IPS DF 4.7 (cell line): ENCODE data around the gene GNG12.

Source experiments
- DNase-seq: peaks from one replicate; pipeline ENCODE4 v3.0.0-alpha.2; 2013; ENCODE audit warnings: low spot score; ENCODE audit errors: extremely low read depth

GNG12 gene

DNA sequence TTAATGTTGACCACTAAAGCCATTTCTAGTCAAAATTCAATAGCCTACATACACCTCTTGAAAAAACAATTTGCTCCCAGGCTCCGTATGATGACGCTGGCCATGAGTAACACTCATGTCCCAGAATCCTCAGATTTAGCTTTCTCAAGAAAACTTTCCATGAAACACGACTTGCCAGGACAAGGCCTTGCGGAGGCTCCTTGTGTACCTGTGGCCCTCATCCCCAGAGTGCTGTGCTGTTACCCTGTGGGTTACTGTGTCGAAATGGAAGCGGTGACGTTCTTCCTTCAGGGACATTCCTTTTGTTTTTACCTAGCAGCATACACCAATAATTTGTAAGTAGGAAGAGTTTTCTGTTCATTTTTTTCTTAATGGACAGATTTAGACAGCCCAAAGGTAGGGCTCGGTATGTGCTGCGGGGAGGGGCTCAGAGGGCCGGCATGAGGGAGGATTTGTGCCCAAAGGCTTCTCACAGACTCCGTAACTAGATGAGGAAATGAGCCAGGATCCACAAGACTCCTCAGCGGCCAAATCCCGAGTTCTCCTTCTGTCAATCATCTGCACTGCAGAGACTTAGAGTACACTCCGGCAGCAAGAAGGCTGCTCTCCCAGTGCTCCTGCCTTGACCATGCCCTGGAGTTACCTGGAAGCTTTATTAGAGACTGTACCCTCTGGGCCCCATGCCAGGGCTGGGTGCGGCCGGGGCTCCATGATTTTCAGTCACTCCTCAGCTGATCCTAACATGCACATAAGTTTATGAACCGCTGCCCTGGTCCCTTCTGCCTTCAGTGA is 17.8 kb downstream of the GNG12 start:
- DNase-seq = no peak

DNA sequence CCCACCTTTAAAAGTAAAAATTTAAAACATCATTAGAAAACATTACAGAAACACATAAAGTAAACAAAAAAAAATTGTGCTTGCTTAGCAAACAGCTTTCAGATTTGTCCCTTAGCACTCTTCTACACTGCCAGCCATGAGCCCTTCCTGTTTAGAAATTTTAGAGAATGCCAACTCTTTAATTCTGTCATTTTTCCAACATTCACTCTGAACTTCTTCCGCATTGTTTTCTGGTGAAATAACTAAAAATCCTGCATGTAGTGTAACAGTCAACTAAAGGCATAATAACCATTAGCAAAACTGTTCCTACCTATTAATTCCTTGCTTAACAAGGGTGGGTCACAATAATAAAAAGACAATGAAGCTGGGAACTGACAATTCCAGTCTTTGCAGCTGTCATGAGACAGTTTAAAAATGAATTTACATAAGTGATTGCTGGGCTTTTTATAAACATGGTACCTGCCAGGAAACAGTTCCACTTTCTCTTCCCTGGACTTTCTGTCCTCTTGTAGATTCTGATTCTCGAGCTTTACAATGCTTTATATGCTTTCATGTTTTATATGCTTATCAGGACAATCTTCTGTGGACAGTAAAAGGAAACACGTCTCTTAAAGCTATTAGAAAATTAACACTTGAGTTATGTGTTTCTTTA is 19.0 kb downstream of the GNG12 start:
- no peak for DNase-seq

DNA sequence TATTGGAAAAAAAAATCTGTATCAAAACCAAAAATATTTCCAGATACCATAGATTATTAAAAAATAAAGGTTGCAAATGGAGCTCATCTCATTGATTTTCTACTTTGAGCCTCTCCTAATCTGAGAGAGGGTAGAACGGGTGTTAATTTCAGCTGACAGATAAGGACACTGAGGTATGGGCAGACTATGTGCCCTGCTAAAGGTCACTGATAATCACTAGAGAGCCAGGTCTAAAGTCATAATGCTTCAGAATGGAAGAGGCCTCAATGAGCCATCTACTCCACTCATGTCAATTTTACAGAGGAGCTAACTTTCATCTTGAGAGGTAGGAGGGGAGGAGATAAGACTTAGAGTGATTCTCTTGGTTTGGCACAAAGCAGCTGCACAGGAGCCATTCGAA is 21.0 kb downstream of the GNG12 start:
- DNase-seq = no peak

DNA sequence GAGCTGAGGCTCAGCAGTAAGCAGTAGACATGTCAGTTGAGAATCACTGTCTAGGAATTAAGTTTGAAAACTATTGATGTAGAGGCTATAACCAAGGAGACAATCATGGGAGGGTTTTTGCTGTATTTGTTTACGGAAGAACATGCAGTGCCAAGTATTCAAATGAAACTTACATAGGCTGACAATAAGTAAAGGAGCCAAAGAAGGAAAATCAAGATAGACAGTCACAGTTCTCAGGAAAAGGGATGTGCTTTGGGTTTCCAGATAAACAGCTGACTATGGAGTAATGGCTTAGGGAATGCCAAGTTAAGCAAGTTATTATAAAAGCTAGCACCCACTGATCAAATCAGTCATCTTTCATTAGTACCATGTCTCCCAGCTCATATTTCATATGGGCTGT is 21.5 kb downstream of the GNG12 start:
- no peak for DNase-seq

DNA sequence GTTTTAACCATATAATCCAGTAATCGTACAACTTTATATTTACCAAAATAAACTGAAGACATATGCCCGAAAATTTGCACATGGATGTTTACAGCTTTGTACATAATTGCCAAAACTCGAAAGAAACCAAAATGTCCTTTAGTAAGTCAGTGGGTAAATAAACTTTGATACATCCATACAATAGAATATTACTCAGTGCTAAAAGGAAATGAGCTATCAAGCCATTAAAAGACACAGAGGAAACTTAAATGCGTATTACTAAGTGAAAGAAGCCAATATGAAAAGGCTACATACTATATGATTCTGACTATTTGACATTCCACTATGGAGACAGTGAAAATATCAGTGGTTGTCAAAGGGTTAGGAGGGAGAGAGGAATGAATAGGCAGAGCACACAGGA is 23.4 kb downstream of the GNG12 start:
- no peak for DNase-seq

DNA sequence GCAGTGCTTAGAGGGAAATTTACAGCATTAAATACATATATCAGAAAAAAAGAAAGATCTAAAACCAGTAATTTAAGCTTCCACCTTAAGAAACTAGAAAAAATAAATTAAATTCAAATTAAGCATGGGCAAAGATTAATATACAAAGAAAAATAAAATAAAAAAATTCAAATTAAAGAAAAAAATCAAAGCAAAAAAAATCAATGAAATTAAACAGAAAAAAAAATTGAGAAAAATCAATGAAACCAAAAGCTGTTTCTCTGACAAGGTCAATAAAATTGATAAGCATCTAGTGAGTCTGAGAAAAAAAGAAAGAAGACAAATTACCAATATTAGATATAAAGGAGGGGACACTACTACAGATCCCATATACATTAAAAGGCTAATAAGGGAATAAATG is 26.0 kb downstream of the GNG12 start:
- DNase-seq = no peak

DNA sequence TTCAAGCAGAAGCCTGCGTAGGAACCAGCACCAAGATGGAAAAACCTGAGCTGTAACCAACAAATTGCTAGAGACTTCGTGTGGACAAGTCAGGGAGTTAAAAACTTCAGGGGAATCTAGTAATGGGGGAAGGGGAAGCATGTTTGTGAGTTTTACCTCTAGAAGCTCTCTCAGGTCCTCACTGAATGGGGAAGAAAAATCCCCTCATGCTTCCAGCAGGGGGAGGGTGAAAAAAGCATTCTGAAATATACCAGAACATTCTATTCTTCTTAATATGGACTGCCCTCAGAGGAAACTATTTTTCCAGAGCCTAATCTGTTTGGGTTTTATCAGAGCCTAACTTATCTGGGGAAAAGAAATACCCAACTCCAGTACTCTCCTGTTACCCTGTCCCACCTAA is 28.6 kb downstream of the GNG12 start:
- no peak for DNase-seq

DNA sequence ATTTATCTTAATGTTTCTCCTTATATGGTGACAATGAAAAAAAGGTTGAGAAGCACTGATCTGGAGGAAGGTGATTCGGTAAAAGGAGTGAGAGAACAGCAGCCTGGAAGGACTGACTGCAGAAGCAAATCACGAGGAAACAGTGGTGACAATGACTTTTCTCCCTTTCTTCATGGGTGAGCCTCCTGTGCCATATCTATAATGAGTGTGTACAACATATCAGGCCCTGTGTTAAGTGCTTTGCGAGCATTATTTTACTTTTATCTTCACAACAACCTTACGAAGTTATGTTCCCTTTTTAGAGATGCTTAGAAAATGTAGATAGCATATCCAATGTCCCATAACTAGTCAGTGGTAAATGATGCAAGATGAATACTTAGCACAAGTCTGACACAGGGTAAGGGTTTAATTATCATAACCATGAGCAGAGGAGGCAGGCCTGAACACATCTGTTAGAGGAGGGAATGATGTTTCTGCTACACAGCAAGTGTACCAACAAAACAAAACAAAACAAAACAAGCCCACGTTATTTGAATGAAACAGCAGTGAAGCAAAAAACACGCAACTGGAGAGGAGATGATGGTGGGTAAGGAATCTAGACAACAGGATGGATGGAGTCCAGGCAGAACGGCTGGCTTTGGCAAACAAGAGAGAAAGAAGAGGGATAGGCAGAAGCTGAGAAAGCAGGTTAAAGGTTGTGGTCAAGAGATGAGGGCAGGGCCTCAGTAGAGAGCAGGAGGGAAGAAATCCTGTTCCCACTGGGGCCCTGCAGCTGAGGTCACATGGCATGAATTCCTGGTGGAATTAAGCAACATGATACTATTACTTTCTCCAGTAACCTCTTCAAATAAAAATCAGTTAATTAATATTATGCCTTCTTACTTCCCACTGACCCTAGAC is 29.6 kb downstream of the GNG12 start:
- DNase-seq = no peak

DNA sequence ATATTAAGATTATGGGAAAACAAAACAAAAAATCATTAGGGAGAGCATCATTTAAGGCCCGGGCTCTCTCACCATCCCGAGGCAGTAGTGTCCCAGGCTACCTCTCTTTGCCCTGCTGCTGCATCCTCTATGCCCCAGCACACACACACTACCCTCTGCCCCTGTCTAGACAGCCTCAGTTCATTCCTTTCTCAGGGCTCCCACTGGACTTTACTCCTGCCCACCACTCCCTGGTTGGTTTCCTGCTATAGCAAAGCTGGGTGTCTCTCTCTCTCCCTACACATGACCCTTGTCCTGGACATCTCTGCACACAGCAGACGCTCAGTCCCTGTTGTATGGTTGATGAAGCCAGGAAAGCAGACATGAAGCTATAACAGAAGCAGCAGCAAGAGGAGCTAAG is 30.7 kb downstream of the GNG12 start:
- no peak for DNase-seq

DNA sequence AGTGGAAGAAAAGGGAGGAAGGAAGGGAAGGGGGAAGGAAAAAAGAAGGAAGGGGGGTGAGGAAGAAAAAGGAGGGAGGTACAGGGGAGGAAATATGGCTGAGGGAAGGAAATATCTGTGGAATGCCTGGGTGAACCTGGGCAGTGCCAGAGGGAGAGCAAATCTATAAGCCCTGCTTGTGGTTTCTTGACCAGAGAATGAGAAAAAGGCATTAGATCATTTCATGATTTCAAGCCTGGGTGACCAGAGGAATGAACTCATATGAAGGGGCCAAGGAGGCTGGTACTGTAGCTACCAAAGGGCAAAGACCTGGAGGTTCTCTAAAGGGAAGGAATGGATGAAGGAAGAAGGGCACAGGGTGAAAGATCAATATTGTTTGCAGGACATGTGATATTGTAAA is 31.4 kb downstream of the GNG12 start:
- no peak for DNase-seq

DNA sequence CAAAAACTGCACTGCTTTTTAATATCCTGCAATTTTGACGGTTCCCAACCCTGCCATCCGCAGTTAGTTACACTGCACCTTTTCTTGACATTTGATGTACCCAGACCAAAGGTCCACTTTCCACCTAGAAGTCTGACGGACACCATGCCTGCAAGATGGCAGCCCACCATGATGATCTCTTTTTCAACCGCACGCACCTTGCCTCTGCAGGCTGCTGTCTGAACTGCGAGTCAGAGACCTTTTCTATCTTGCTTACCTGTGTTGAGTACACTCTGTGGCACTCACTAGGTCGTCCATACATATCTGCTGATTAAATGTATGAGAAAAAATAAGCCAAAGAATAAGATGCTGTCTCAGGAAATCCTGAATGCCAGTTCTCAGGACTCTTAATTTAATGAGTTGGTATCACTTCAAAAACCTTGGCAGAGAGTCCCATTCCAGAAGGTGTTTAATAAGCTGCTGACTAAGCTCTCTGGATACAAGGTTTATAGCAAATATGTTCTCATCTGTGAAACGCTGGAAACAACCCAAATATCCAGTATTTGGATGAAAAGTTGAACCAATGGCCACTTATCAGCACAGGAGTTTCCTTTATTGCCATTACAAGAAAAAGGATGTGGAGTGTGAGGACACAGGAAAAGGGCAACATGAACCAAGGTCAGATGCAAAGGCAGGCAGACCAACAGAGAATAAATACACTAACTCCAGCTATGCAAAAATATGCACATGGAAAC is 37.9 kb downstream of the GNG12 start:
- DNase-seq = no peak

DNA sequence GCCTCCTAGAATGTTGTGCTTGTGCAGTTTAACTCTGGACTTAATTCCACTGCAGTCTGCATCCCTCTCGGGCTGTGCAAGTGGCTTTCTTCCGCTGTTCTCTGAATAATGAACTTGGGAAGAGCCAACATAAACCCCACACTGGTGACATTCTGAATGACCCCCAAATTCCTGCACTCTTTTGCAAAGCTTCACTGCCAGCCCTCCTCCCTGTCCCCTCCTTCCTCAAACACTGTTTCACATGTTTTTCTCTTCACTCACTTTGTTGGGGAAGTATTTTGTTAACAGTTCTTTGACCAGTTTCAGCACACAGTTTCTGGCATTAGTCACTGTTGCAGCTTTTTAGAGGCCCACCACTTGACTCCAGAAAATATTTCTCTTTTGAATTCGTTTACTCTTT is 39.7 kb downstream of the GNG12 start:
- no peak for DNase-seq

DNA sequence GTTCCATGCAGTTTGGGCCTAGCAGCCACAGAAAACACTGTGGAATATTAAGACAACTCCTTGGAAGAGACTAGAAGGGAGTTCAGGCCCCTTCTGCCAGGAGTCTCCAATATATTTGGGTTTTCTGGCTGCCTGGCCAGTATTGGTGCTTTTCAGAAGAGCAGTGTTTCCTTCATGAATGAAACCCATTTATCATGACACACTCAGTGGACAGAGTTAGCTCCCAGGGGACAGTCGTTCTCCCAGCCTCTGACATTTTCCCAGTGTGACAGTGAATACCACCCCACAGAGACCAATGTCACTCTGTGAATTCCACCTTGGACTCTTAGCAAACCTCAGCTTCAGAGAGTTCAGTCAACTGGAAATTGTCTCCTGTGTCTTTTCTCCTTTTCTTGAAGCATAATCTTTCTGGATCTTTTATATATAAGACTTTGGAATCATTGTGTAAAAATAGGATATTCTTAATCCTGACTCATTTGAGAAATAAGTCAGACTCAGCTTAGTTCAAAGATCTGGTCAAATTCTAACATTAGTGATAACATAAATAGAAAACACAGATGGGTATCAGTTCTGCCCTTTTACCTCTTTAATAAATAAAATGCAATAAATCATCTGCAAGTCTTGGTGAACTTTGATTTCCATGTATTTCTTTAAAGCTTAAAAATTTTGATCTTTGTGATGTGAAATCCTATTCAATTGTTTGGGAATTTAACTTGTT is 40.4 kb downstream of the GNG12 start:
- DNase-seq = no peak

DNA sequence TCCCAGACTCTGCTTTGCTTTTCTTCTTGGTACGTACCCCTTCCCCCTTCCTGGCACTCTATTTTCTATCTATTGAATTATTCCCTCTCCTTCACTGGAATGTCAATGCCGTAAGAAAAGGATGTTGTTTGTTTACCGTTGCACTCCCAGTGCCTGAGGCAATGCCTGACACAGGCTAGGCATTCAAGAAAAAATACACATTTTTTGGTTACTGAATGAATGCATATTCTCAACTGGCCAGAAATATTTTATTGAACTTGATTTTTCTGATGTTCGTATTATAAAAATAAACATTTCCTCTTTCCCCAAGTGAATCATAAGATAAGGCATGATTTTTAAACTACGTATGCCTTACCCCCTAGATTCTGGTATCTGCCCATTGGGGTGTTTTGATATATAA is 41.2 kb downstream of the GNG12 start:
- no peak for DNase-seq

DNA sequence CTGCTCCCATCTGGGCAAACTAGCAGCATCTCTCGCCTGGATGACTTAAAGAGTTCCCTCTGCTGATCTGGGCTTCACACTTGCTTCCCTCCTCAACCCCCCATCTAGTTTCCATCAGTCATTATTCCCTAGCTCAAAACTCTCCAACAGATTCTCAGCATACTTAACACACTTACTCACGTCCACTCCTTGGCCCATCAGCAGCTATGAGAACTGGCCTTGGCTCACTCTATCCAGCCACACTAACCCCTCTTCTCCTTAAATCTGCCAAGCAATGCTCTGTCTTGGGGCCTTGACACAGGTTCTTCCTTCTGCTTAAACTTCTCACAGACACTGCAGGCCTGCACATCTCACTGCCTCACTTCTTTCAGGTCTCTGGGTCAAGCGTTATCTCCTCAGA is 41.6 kb downstream of the GNG12 start:
- DNase-seq = no peak

DNA sequence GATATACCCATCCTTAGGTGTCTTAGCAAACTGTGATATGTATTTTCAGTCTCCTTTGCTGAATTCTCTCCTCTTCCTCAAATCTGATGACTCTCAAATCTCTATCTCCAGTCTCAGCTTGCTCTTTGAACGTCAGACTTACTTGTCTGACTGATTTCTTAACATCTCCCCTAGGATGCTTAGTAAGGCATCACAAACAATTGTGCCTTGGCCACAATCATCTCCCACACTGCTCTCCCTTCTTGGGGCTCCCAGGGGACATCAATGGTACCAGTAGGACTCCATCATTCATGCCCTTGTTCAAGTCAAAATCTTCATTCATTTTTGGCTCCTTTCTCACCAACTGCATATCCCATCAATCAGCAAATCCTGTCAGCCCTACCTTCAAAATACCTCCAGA is 42.0 kb downstream of the GNG12 start:
- DNase-seq = no peak

DNA sequence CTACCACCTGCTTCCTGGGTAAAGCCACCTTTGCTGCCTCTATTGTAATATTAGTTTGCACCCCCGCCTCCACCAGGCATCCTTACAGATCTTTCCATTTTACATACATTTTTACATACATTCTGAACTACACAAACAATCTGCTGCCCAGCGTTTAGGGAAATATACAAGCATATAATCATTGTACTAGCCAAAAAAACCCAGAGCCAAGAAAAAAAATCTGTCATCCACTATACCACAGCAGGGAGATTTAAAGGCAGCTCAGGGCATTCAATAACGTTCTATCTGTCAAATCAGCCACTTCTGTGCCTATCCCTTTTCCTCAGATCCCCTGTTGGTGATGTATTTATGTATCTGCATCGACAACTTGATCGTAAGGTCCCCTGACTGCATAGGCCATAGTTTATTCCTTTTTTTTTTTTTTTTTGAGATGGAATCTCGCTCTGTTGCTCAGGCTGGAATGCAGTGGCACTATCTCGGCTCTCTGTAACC is 43.0 kb downstream of the GNG12 start:
- no peak for DNase-seq

DNA sequence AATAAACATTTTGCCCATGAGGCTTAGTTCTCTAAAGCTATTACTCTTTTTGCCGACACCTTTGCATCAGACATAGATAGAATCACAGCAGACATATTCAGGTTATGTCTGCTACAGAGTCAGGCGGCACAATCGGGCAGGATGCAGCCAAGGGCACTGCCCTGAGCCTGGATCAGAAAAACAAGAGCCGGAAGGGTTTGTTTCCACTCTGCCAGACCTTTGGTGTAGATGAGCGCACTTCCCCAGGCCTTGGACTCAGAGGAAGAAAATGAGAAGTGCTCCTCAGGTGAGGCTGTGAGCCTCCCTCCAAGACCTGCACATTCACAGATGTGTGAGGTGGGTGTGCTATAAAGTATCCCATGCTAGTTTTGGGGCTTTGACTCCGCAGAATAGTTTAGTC is 43.7 kb downstream of the GNG12 start:
- DNase-seq = no peak

DNA sequence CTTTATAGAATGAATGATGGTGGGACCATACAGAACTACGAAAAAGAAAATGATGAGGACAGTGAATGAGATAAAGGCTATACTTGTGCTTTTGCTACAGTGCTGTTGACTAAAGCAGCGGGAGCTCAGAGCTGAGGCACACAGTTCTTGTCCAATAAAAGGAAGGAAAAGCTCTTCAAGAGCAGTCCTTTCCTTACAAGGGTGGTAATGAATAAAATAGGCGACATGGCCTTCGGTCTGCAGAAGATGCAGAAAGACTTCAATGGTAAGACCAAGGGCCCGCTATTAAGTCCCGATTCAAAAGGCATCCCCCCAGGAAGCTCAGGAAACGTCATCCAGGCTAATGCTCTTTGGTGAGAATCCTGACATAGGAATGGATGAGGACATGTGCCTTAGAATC is 44.4 kb downstream of the GNG12 start:
- no peak for DNase-seq

DNA sequence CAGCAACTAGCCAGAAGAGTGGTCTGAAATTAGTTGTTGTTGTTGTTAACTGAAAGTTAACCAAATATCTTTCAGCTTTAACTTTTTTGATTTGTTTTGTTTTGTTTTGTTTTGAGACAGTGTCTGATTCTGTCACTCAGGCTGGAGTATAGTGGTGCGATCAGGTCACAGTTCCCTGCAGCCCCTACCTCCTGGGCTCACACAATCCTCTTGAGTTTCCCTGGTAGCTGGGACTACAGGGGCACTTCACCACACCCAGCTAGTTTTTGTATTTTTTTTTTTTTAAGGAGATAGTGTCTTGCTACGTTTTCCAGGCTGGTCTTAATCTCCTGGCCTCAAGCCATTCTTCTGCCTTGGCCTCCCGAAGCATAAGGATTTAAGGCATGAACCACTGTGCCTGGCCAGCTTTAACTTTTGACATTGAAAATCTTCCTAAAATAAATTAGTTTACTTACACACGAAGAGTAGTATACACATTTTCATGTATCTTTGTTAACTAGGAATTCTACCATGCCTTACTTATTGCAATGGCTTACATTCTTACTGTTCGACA is 45.0 kb downstream of the GNG12 start:
- no peak for DNase-seq
